ENCODE data around the gene MFSD2B.

- no peak for TF ChIP-seq CTCF (optimal IDR thresholded peaks at IDR 0.05 in 1 of 3, IDR thresholded peaks at IDR 0.05 in 1 of 3, conservative IDR thresholded peaks at IDR 0.05 in 1 of 3; ENCODE audit: extremely low read depth in 1 of 3, insufficient read depth in 2 of 3, low read length in 3 of 3)
- TF ChIP-seq EZH2 (IDR thresholded peaks at IDR 0.05; ENCODE audit: low read length), result no peak
These were observed 2.8 kb downstream of the MFSD2B start for GRCh38 chr2:24012521-24013188.

Measured in keratinocyte (primary cell).